Bone marrow (tissue), 2 donors: ENCODE measurements around the gene RIT1.

Experiments used
- DNase-seq, 2 donors: peaks; one replicate each; lab custom pipeline; 2025; lab: John Stamatoyannopoulos, UW

The RIT1 gene

GRCh38 chr1:155856257-155856974, 54.7 kb downstream of the RIT1 start:
- DNase-seq = no peak

- no peak for DNase-seq
Measured at GRCh38 chr1:155850345-155850744, 60.8 kb downstream of the RIT1 start.

GRCh38 chr1:155847823-155848529, 63.2 kb downstream of the RIT1 start:
- DNase-seq = no peak
